ENCODE measurements around the gene PITX1.

The PITX1 gene

GRCh38 chr5:135073761-135074345, 39.8 kb upstream of the PITX1 start:
- H3K79me2 ChIP-seq (ENCODE audit: low read length), result no peaks in the 10 kb centered on the region
- H3K4me1 ChIP-seq (ENCODE audit: low read length), result no peaks in the 10 kb centered on the region
- H3K27me3 ChIP-seq (ENCODE audit: low read depth, low read length), result no peaks in the 10 kb centered on the region
- H3K36me3 ChIP-seq (replicated peaks; ENCODE audit: low read depth, low read length), result no peaks in the 10 kb centered on the region
- no peak overlapping the region for H2AFZ ChIP-seq (ENCODE audit: low read depth, low read length)
- no peaks in the 10 kb centered on the region for H3K9me3 ChIP-seq (ENCODE audit: insufficient read depth, low read length)
- H4K20me1 ChIP-seq (ENCODE audit: insufficient read depth, low read length), result no peaks in the 10 kb centered on the region
- no peak overlapping the region for H3K4me2 ChIP-seq (ENCODE audit: low read length)
- H3K9ac ChIP-seq (ENCODE audit: low read length), result no peak overlapping the region
- no peak for TF ChIP-seq CTCF (IDR thresholded peaks at IDR 0.05; ENCODE audit: low read depth, low read length)
- no peak for TF ChIP-seq EZH2phosphoT487 (IDR thresholded peaks at IDR 0.05; ENCODE audit: low read depth)
- no peak overlapping the region for H3K27ac ChIP-seq (ENCODE audit: low read length)
- H3K4me3 ChIP-seq (ENCODE audit: low read length), result no peak overlapping the region

- H3K9me3 ChIP-seq (ENCODE audit: insufficient read depth, low read length), result no peaks in the 10 kb centered on the region
- no peaks in the 10 kb centered on the region for H4K20me1 ChIP-seq (ENCODE audit: insufficient read depth, low read length)
- no peak overlapping the region for H3K9ac ChIP-seq (ENCODE audit: low read length)
- H3K4me3 ChIP-seq (ENCODE audit: low read length), result no peak overlapping the region
- H3K27ac ChIP-seq (ENCODE audit: low read length), result no peak overlapping the region
- H2AFZ ChIP-seq (ENCODE audit: low read depth, low read length), result no peak overlapping the region
- H3K36me3 ChIP-seq (replicated peaks; ENCODE audit: low read depth, low read length), result no peaks in the 10 kb centered on the region
- H3K4me2 ChIP-seq (ENCODE audit: low read length), result no peak overlapping the region
- no peaks in the 10 kb centered on the region for H3K4me1 ChIP-seq (ENCODE audit: low read length)
- H3K27me3 ChIP-seq (ENCODE audit: low read depth, low read length), result no peaks in the 10 kb centered on the region
- H3K79me2 ChIP-seq (ENCODE audit: low read length), result no peaks in the 10 kb centered on the region
- TF ChIP-seq EZH2phosphoT487 (IDR thresholded peaks at IDR 0.05; ENCODE audit: low read depth), result no peak
Observed at GRCh38 chr5:135072387-135073281, 38.6 kb upstream of the PITX1 start.

- Histone ChIP-seq H3K4me1 (ENCODE audit: low read length) (no peaks in the 10 kb centered on the region), H3K4me2 (ENCODE audit: low read length) (no peak overlapping the region), H3K9ac (ENCODE audit: low read length) (no peak overlapping the region), H3K79me2 (ENCODE audit: low read length) (no peaks in the 10 kb centered on the region), H3K4me3 (ENCODE audit: low read length) (no peak overlapping the region), H3K27ac (ENCODE audit: low read length) (no peak overlapping the region), H4K20me1 (ENCODE audit: insufficient read depth, low read length) (no peaks in the 10 kb centered on the region), H3K27me3 (ENCODE audit: low read depth, low read length) (no peaks in the 10 kb centered on the region), H2AFZ (ENCODE audit: low read depth, low read length) (no peak overlapping the region), H3K36me3 (replicated peaks; ENCODE audit: low read depth, low read length) (no peaks in the 10 kb centered on the region), H3K9me3 (ENCODE audit: insufficient read depth, low read length) (no peaks in the 10 kb centered on the region)
- TF ChIP-seq CTCF (IDR thresholded peaks at IDR 0.05; ENCODE audit: low read depth, low read length) (no peak), EZH2phosphoT487 (IDR thresholded peaks at IDR 0.05; ENCODE audit: low read depth) (no peak)
Observed at GRCh38 chr5:135071311-135071710, 37.3 kb upstream of the PITX1 start.

- Histone ChIP-seq H3K79me2 (ENCODE audit: low read length) (no peaks in the 10 kb centered on the region), H4K20me1 (ENCODE audit: insufficient read depth, low read length) (no peaks in the 10 kb centered on the region), H2AFZ (ENCODE audit: low read depth, low read length) (no peak overlapping the region), H3K4me3 (ENCODE audit: low read length) (no peak overlapping the region), H3K36me3 (replicated peaks; ENCODE audit: low read depth, low read length) (no peaks in the 10 kb centered on the region), H3K27me3 (ENCODE audit: low read depth, low read length) (no peaks in the 10 kb centered on the region), H3K27ac (ENCODE audit: low read length) (no peak overlapping the region), H3K9ac (ENCODE audit: low read length) (no peak overlapping the region), H3K4me2 (ENCODE audit: low read length) (no peak overlapping the region), H3K4me1 (ENCODE audit: low read length) (no peaks in the 10 kb centered on the region), H3K9me3 (ENCODE audit: insufficient read depth, low read length) (no peaks in the 10 kb centered on the region)
- TF ChIP-seq EZH2phosphoT487 (IDR thresholded peaks at IDR 0.05; ENCODE audit: low read depth), result no peak
Observed at GRCh38 chr5:135069895-135070657, 36.0 kb upstream of the PITX1 start.
